ENCODE data around the gene KIF19.

The KIF19 gene

DNA sequence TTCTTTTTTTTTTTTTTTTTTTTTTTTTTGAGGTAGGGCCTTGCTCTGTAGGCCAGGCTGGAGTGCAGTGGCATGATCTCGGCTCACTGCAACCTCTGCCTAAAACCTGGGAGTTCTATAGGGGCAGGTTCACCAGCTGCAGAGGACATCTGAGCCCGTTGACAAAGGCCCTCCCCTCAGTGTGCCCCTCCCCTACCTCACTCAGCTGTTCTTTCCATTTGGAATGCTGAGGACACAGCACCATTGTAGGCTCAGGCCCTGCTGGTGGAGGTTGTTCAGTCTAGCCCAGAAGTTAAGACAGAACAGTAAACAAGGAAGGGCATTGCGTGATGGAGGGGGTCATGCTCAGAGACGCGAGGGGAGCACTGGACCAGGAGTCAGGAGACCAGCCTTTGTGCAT lies 21.8 kb upstream of the KIF19 start:
- no peak for DNase-seq

DNA sequence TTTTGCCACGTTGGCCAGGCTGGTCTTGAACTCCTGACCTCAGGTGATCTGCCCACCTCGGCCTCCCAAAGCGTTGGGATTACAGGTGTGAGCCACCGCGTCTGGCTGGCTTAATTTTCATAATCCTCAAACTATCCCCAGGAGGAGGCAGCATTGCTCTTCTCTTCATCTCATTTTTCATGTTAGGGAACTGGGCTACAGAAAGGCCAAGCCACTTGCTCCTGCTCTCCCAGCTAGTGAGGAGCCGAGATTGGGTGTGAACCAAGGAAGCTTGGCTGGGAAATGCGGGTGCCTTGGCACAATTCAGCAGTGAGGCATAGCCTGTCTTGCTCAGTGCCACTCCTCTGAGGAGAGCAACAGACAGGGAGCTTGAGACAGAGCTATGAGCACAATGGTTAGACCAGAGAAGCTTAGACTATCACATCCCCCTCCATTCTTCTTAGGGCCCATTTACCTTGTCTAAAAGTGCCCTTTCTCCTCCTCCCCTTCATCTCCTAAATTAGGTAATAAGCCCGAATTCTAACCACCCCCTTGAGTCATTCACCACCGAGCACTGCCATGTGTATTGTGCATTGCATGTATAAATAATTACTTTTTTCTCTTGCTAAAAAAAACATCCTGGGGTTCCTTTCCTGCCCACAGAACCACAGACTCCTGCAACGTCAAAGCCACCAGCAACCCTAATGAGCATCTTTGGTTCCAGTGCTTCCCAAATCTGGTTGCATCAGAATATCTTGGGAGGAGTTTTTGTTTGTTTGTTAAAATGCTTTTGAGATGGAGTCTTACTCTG lies 20.0 kb upstream of the KIF19 start:
- no peak for DNase-seq

DNA sequence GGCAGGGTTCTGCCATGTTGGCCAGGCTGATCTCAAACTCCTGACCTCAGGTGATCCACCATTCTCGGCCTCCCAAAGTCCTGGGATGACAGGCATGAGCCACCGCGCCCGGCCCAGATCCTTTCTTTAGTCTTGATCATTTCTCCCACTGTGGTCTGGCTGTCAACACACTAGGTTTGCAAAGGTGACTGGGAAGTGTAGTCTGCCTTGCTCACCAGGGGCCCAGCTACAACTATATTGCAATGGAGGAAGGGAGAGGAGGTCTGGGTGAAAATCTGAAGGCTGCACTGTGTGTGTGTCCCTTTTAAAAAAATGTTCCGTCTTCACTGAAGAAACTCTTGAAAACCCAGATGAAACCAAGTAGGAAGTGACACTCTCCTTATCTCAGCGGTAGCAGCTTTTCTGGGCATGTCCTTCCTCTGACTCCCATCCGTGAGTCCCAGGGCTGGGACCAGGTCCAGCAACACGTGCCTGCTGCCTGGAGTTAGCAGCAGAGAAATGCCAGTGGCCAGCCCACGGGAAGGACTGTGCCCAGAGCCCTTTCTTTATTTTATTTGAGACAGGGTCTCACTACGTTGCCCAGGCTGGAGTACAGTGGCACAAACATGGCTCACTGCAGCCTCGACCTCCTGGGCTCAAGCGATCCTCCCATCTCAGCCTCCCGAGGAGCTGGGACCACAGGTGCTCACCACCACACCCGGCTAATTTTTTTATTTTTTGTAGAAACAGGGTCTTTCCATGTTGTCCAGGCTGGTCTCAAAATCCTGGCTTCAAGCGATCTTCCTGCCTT lies 17.8 kb upstream of the KIF19 start:
- no peak for DNase-seq

DNA sequence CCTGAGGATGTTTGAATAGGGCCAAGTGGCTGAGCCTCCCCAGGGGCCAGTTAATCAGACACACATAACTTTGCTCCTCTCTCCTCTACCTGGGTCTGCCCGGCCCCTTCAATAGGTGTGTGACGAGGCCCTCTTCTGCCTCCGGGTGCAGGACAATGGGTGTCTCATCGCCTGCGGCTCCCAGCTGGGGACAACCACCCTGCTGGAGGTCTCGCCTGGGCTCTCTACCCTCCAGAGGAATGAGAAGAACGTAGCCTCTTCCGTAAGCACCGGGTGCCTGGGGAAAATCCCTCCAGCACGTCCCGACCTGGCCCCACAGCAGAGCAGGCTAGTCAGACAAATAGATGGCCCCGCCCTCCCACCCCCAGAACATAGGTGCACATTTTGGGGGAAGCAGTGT lies 16.1 kb upstream of the KIF19 start:
- no peak for DNase-seq

DNA sequence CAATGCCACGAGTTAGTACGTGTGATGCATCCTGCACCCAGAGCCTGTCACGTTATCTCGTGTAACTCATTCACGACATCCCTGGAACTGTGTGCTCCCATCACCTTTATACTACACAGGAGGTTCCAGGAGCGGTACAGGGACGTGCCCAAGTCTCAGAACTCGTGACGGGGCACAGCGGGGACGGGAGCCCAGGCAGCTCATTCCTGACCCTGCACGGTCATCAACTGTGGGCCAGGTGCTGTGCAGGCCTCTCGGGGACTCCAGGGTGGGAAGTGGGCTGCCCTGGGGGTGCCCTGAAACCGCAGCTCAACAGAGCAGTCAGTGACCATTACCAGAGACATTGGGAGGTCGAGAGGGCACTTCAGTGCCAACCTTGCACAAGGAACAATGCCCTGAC lies 11.1 kb upstream of the KIF19 start:
- DNase-seq: no peak

DNA sequence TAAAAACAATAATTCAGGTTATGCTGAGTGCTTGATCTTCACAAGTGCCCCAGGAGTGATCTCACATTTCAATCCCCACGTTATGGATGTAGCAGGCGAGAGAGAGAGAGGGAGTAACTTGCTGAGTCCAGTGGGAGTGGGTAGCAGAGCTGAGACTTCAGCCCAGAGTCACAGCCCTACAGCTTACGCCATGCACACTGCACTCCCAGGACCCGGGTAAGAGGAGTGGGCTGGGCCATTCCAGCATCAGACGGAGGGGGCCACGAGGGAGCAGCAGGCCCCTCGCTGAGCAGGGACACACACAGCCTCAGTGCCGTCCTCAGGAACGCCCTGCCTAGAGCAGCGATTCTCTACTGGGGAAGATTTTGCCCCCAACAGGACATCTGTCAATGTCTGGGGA lies 9.8 kb upstream of the KIF19 start:
- DNase-seq: no peak

DNA sequence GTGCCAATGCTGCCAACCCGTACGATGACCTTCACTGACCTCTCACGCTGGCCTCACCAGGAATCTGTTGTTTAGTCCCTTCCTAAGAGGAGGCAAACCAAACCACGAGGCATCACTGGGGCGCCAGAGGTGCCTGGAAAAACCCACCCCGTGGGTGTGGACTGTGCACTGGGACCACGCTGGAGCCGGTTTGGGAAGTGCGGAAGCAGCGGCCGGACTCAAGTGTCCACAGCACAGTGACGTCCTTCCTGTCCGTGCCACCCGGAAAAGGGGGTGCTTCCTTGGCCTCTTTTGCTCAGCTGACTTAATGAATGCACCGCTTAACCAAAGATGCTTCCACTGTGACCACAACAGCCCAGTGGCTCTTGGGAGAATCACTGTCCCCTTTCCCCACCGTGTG lies 9.0 kb upstream of the KIF19 start:
- no peak for DNase-seq

DNA sequence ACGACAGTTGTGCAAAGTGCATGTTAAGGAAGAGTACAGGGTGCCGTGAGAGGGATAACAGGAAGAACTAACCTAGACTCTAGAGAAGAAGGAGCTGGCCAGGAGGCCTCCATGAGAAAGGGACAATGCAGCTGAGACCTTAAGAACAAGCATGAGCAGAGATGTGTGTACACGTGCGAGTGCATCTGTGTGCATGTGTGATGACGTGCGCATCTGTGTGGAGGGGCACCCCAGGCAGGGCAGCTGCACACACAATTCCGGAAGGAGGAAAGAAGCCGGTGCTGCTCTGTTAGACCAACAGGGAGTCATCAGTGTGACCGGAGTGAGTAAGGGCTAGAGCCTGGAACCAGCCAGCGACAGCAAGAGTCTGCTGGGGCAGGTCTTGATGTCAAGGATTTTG lies 7.6 kb upstream of the KIF19 start:
- no peak for DNase-seq

DNA sequence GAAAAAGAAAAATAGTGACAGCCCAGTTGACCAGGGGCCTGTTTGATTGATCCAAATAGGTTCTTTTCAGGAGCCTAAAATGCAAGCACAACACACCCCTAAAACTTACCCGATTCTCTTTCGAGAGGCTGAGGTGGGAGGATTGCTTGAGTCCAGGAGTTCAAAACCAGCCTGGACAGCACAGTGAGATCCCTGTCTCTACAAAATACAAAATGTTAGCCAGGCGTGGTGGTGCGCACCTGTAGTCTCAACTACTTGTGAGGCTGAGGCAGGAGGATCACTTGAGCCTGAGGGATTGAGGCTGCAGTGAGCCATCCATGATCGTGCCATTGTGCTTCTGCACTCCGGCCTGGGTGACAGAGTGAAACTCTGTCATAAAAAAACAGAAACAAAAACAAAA lies 1.5 kb upstream of the KIF19 start:
- no peak for DNase-seq

DNA sequence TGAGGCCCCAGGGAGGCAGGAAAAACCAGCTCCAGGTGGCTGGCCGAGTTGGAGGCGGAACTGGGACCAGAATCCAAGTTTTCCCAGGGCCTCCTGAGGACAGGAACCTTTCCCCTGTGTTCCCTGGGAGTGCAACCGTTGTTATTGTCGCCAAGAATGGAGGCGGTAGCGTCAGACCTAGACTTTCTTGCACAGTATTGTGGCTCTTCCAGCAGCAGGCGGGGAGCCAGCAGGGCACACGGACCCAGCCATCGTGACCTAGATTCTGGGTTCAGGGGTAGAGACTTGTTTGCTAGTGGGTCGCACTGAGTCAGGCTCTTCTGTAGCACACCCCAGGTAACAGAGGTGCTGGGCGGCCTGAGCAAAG lies 667 bp upstream of the KIF19 start:
- no peak for DNase-seq

DNA sequence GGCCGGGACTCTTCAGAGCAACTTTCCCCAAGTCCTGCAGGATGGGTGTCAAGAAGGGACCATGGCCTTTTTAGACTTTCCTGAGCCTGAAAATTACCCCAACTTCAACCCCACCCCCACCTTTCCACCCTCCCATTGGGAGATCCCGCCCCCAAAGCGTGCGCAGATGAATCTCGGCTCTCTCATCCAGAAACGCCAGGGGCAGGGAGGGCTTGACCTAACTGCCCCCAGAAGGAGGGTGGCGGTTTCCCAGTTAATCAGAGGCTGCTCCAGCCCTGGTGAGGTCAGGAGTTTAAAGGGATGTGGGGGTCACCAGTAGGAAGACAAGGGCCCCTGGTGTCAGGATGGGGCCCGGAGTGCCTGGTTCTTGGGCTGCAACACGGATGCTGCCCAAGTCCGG lies 480 bp downstream of the KIF19 start:
- no peak for DNase-seq

DNA sequence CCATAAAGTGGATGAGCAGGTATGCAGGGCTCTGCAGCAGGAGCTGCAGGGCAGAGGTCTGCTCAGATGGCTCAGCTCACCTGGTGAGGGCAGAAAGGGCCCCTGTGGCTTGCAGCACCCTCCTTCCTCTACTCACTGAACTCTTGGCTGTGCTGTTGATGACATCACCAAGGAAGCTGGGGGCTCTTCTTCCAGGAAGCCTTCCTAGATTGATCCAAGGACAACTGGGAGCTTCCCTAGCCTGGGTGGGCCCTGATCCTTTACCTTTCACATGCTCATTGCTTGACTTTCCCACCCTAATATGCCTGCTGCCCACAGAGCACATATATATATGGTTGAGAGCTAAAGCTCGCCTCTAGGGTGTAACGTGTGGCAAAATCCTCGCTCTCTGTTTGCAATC lies 2.5 kb downstream of the KIF19 start:
- DNase-seq: no peak

DNA sequence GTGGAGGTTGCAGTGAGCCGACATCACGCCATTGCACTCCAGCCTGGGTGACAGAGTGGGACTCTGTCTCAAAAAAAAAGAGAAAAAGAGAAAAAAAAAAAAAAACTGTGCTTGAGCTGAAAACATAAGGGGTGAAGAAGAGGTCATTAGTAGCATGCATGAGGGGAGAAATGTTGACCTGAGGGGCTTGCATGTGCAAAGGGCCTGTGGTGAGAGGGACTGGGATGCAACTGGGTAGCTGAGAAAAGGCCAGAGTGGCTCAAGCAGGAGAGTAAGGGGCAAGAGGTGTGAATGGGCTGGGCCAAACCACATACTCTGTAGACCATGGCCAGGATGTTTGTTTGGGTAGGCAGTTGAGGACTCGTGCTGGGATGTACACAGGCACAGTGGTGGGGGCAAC lies 3.4 kb downstream of the KIF19 start:
- DNase-seq: no peak

DNA sequence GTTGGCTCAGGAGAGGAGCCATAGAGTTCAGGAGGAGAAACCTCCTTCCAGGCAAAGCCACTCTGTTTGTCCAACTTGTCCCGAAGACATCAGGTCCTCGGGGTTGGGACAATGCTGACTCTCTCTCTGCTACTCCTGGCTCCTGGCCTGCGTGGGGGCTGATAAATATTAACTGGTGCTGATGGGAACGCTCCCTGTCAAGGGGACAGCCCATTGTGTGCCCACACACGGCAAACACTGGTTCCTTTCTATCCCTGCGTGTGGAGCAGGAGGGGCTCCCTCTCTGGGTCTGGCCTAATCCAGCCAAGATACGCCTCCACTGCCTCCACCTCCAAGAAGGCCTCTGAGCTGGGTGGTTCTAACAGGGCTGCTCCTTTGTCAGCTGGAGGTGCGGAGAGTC lies 4.4 kb downstream of the KIF19 start:
- no peak for DNase-seq

DNA sequence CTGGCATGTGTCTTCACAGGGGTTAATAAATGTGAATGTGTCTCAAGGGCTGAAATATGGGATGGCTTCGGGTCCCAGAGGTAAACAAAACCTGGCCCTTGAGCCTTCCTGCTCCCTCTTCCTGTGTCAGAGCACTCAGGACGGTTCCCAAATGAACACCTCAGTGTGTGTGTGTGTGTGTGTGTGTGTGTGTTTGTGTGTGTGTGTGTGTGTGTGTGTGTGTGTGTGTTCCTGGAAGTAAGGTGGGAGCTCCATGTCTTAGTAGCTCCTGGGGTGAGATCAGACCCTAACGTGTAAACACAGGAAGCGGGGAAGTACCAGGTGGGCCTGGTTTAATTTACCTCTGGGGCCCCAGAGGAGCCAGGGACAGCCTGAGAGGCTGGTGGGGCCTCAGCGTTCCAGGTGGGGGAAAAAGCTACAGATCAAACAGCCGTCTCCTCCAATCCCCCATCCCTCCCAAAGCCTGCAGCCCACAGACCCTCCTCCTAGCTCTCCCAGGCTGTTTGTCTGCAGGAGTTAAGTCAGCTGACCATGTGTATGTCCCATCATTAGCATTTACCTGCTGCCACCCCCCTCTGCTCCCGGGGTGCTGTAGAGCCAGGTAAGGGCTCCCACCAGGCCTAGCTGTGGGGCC lies 6.1 kb downstream of the KIF19 start:
- no peak for DNase-seq

DNA sequence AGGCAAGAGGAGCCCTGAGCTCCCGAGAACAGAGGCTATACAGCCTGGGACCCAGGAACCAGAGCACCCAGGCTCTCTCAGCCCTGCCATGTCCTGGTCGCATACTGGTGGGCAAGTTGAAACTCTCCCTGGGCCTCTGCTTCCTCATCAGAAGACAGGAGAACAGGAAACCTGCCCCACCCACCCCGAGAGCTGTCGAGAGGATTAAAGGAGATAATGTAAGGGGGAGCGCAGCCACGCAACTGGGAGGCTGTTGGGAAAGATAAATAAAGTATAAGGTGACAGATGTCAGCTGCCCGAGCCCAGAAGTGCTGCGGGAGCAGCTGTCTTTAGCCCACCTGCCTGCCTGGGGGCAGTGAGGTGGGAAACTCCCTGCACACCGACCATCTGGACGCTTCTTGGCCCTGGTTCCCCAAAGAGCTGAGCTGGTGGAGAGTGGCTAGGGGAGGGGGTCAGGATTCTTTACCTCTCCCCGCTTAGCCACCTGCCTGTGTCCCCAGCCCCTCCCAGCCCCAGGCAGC lies 6.8 kb downstream of the KIF19 start:
- no peak for DNase-seq

DNA sequence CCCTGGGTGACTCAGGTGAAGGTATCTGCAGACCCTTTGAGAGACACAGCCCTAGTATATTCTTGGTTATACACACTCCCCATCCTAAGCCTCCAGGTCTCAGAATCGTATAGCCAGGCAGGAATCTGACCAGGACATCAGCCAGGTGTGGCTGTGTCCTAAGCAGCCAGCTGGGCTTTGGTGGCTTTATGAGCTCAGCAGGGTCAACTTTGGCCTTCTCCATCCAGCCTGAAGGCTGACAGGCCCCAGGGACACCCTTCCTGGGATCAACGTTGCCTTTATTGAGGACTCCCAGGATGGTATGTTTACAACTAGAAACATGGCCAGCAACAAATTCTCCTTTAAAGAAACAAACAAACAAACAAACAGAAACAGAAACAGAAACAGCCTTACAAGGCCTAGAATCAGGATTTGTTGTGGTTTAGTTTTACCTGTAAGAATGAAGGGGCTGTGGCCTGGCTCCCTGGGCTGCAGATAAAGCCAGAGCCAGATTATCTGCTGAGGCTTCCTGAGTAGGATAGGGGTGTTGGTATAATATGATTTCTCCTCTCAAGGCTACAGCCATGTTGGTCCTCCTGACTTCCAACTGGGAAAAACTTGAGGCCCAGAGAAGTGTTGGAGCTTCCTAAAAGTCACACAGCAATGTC lies 8.5 kb downstream of the KIF19 start:
- DNase-seq: no peak

DNA sequence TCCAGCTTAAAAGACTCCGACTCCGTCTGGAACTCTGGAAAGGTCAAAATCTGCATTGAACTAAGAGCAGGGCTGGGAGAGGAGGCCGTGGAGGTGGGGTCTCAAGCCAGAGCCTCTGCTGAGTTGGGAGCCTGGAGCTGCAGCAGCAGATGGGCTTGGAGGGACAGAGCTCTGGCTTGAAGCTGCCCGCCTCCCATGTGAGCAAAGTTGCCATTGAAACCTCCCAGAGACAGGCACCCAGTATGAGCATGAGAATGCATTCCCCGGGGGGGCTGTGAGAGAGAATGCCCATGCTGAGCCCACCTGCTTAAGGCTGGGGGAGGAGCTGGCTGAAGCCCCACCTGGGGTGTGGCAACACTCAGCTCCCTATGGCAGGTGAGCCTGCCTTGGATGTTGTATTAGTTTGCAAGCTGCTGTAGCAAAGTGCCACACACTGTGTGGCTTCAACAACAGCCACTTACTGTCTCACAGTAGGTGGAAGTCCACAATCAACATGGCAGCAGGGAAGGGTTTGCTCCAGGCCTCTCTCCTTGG lies 9.6 kb downstream of the KIF19 start:
- DNase-seq: no peak

DNA sequence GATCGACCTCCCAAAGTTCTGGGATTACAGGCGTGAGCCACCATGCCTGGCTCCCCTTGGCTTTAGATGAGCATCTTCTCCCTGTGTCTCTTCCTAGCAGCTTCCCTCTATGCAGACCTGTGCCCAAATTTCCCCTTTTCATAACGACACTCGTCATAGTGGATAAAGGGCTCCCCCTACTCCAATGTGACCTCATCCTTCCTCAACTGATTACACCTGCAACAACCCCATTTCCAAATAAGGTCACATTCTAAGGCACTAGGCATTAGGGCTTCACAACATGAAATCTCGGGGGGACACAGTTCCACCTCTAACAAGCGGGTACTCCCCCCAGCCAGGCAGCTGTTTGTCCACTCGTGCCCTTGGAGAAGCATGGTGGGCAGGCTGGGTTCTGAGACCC lies 10.3 kb downstream of the KIF19 start:
- no peak for DNase-seq

DNA sequence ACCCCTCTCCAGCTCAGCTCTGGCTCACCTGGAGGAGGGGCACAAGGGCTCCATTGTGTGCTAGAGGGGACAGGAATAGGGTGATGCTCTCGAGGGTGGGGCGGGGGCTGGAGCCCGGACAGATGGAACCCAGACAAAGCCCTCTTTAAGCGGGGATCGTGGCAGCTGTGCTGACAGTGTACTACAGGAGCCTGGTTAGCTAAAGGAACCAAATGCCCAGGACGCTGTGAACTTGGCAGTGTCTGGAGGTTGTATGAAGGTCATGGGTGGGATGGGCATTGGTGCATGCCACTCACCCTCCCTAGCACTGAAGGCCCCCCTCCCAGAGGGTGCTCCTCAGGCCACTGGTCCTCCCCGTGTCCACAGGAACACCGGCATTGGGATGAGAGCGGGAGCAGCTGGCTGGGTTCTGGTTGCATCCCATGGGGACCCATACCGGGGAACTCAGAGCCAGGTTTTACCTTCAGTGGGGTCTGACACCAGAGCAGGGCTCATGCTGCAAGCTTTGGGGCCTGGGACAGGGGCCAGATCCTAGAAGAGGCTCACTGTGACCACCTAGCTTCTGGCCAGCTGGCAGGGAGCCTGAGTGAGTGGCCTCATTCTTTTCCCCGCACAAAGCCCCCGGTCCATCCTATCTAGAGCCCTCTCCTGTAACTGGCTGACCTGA lies 11.9 kb downstream of the KIF19 start:
- DNase-seq: no peak

DNA sequence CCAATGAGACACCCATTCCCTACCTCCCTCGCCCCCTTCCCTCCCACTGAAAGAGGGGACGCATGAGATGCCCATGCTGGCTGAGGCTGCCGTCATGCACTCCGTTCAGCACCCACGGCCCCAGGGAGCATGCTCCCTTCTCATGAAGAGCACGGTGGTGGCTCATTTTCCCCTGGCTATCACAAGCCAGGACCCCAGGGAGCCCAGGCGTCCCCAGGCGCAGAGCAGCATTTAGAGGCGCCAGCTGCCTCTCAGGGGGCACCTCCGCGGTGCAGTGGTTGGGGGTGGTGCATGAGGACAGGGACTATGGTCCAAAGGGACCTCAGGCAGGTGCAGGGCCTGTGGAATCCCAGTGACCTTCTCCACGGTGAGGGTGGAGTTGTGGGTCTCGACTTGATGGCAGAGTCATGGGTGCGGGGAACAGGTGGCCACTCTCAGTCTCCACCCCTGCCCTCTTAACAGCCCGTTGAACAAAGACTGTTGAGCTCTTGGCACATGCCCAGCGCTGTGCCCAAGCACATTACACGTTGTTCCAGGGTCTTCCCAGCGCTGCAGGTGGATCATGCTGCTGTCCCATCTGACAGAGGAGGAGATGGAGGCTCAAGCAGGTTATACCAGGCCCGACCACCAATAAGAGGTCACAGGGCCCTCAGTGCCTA lies 13.6 kb downstream of the KIF19 start:
- no peak for DNase-seq

Measured in inflammatory macrophage (primary cell).